Measurements from ENCODE around the gene NSFL1C.

NSFL1C gene

DNA sequence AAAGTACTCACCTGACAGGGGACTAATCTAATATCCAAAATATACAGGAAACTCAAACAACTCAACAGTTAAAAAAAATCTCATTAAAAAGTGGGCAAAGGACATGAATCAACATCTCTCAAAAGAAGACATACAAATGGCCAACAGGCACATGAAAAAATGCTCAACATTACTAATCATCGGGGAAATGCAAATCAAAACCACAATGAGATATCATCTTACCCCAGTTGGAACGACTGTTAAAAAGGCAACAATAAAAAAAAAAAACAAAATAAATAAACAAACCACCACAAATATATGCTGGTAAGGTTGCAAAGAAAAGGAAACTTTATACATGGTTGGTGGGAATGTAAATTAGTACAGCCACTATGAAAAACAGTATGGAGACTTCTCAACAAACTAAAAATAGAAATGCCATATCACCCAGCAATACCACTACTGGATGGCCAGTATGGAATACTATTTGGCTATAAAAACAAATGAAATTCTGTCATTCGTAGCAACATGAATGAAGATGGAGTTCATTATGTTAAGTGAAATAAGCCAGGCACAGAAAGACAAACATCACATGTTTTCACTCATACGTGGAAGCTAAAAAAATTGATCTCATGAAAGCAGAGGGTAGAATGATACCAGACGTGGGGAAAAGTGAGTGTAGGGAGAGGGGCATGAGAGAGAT lies 17.9 kb upstream of the NSFL1C start:
- DNase-seq (ENCODE audit: low read depth, low spot score) = no peak

- no peak for DNase-seq (ENCODE audit: low read depth, low spot score)
Observed at GRCh38 chr20:1479831-1480595, 13.4 kb upstream of the NSFL1C start.

DNA sequence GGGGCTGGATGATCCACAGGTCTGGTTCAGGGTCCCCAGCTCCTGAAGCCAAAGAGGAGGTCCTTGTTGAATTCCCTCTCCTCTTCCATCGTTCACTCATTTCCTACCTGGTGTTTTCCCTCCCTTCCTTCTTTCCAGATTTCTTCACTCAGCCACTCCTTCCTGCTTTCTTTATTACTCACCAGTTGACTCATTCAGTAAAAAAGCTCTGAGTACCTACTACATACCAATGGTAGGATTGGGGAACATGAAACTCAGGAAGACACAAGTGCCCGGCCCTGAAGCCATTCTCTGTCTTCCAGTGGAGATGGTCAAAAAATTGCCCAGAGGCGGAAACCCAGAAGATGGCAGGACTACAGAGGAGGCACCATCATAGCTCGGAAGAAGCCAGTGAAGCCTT lies 11.9 kb upstream of the NSFL1C start:
- DNase-seq (ENCODE audit: low read depth, low spot score) = peak; percentile 49

- no peak for DNase-seq (ENCODE audit: low read depth, low spot score)
Observed at GRCh38 chr20:1477896-1478490, 11.3 kb upstream of the NSFL1C start.

GRCh38 chr20:1474817-1475603 lies 8.4 kb upstream of the NSFL1C start:
- no peak for DNase-seq (ENCODE audit: low read depth, low spot score)

- no peak for DNase-seq (ENCODE audit: low read depth, low spot score)
Observed at GRCh38 chr20:1474325-1474724, 7.7 kb upstream of the NSFL1C start.

GRCh38 chr20:1473246-1474220 lies 6.9 kb upstream of the NSFL1C start:
- no peak for DNase-seq (ENCODE audit: low read depth, low spot score)

GRCh38 chr20:1472556-1473245 lies 6.1 kb upstream of the NSFL1C start:
- no peak for DNase-seq (ENCODE audit: low read depth, low spot score)

DNA sequence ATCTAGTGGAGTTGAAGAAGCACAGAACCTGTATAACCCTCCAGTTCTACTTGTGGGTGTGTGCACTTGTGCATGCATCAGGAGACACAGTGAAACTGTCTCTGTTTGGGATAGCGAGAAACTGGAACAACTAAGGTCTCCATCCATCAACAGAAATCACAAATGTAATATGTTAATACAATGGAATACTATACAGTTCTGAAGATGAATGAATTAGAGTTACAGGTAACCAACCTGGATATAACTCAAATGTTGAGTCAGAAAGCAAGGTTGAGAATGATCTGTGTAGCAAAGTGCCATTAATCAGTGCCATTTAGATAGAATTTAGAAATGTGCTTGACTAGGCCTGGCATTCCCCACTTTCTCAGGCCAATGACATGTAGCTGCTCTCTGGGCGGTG lies 4.6 kb upstream of the NSFL1C start:
- DNase-seq (ENCODE audit: low read depth, low spot score) = no peak

DNA sequence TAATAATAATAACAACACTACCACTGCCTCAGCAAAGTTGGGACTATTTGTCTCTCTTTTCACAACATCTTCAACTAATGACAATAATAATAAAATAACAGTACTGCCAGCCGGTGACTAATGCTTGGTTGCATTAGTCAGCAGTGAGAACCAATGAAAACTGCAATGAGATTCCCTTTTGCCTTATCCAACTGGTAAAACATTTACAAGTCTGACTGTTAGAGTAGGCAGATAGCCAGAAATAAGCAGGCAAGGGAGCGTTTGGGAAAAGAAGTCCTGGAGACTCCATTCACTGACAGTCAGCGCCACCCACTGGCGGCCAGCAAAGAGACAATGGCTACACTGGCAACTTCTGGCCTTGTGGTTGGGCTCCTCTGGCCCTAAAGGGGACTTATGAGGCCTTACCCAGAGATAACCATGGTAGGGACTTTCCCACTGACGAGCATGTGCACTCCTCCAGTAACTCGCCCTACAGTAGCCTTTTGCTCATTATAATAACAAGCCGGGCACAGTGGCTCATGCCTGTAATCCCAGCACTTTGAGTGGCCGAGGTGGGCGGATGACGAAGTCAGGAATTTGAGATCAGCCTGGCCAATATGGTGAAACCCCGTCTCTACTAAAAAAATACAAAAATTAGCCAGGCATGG lies 3.4 kb upstream of the NSFL1C start:
- peak; percentile 98 for DNase-seq (ENCODE audit: low read depth, low spot score)

- no peak for DNase-seq (ENCODE audit: low read depth, low spot score)
Observed at GRCh38 chr20:1469306-1469905, 2.8 kb upstream of the NSFL1C start.

DNA sequence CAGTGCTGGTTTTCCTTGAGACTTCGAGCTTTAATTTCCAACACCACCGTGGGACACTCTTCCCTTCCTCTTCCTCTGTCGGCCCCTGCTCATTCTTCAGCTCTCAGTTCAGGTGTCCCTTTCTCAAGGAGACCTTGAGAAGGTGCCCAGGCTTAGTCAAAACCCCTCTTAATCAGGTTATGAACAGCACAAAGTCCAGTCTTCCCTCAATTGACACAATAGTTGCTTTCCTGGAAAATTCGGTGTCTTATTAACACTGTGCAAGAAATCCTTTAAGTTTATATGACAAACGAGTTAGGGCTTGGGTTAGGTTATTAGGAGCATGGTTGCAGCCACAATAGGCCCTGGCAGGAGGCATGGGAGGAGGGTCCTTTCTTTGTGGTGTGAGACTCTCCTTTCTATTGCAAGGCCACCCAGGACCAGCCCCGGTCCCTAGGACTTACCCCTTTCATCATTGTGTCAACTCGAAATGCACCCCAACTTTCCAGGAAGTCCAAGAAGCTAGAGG lies 1.5 kb upstream of the NSFL1C start:
- no peak for DNase-seq (ENCODE audit: low read depth, low spot score)

DNA sequence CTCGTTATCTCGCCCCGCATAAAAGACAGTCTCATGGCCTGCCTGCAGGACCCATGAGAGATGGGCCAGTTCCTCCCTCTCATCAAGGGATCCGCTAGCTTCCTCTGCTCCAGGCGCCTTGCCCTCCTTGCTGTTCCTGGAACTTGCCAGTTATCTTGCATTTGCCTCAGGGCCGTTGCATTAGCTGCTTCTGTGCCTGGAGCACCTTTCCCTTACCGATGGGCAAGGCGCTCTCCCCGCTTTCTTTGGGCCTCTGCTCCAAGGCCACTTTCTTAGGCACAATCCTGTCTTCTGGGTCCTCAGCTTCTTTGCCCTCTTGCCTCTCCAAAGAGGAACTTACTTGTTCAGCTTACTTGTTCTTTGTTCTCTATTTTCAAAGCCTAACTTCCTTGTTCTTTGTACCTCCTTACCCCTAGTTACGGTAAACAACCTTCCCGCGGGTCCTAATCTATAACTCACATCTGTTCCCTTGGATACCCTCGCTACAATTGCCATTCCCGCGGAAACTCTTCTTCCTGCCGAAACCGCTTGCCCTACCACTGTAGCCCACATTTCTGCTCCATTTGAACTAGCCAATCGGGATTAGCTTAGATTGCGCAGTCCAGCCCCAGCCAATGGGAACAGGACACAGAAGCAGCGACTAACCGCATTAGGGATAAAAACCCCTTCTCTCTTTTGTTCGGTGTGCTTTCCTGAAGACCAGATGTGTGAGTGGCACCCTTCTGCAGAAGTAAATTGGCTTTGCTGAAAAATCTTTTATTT lies 887 bp upstream of the NSFL1C start:
- no peak for DNase-seq (ENCODE audit: low read depth, low spot score)

GRCh38 chr20:1467082-1467354 lies 369 bp upstream of the NSFL1C start:
- no peak for DNase-seq (ENCODE audit: low read depth, low spot score)

GRCh38 chr20:1465470-1466210 lies 1.0 kb downstream of the NSFL1C start:
- peak; percentile 31 for DNase-seq (ENCODE audit: low read depth, low spot score)

DNA sequence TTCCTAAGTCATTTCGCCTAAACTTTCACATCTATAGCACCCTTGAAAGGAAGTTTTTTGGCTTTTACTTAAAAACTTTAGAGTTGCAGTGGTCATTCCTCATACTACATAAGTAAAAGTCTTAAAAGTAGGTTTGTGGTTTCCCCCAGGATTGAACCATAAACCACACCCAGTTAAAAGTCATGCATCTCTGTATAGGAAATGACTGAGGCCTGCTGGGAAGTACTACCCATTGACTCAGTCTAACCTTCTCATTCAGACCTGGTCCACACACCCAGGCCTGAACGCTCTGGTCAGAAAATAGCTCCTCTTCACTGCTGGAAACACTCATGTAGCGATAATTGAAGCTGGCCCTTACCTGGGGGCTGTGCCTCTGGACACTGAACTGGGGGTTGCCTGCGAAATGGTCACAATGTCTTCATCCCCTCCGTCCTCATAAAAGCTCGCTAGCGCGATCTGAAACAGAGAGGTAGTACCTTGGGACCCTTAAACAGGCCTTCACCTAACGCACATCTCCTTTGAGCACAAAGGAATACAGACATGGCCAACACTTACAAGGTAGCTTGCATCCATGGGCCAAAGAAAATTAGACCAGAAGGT lies 2.6 kb downstream of the NSFL1C start:
- no peak for DNase-seq (ENCODE audit: low read depth, low spot score)

GRCh38 chr20:1462834-1463233 lies 3.8 kb downstream of the NSFL1C start:
- no peak for DNase-seq (ENCODE audit: low read depth, low spot score)

DNA sequence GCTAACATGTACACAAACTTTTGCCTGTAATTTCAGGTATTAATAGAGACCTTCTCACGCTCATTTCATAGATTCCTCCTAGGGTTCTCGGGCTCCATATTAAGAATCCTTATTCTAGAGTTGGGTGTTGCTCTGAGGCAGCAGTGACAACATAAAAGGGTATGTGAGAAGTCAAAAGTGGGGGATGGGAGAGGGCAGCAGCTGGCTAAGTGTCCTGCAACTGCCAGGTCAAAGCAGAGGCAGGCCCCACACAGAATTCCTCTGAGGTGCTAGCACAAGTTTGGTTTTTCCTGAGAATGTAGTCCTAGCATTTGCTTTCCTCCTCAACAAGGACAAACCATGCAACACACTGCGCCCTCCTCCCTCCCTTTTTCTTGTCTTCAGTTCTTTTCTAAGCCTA lies 4.6 kb downstream of the NSFL1C start:
- no peak for DNase-seq (ENCODE audit: low read depth, low spot score)

Measured in astrocyte of the hippocampus (primary cell).